Smooth muscle cell (in vitro differentiated cells): ENCODE results near the gene TMEM134. TPM values are rescaled to one million over a fixed set of nuclear protein-coding genes. Genes with fewer than 3 reads are reported as not detected.

ENCODE experiments used
- DNase-seq: peaks from one replicate; lab custom pipeline; 2025; ENCODE audit not compliant: unreplicated experiment; lab: John Stamatoyannopoulos, UW
- H2AFZ ChIP-seq: fragments of 200-600 bp; sonication (generic); 2 replicates; pipeline ENCODE4 v1.6.0; 2016; ENCODE audit warnings: antibody characterized with exemption, low read depth, mild to moderate bottlenecking
- H3F3A ChIP-seq: fragments of 200-600 bp; sonication (generic); 2 replicates; pipeline ENCODE4 v1.6.0; 2017; ENCODE audit warnings: antibody characterized with exemption, low read depth
- H3K27ac ChIP-seq: fragments of 200-600 bp; sonication (generic); 2 replicates; pipeline ENCODE4 v1.5.1; 2016; ENCODE audit warnings: low read depth, mild to moderate bottlenecking
- H3K27me3 ChIP-seq: fragments of 200-600 bp; sonication (generic); 2 replicates; pipeline ENCODE4 v1.6.1; 2016; ENCODE audit warnings: low read depth, mild to moderate bottlenecking
- H3K36me3 ChIP-seq: fragments of 200-600 bp; sonication (generic); 2 replicates; pipeline ENCODE4 v1.5.1; 2016; ENCODE audit warnings: low read depth
- H3K4me1 ChIP-seq: fragments of 200-600 bp; sonication (generic); 2 replicates; pipeline ENCODE4 v1.5.1; 2016; ENCODE audit warnings: low read depth
- H3K4me2 ChIP-seq: fragments of 200-600 bp; sonication (generic); 2 replicates; pipeline ENCODE4 v1.6.0; 2016; ENCODE audit warnings: mild to moderate bottlenecking
- H3K4me3 ChIP-seq: fragments of 200-600 bp; sonication (generic); 2 replicates; pipeline ENCODE4 v1.5.1; 2016; ENCODE audit warnings: mild to moderate bottlenecking
- H3K79me2 ChIP-seq: fragments of 200-600 bp; sonication (generic); 2 replicates; pipeline ENCODE4 v1.6.0; 2016; ENCODE audit warnings: low read depth, mild to moderate bottlenecking
- H3K9ac ChIP-seq: fragments of 200-600 bp; sonication (generic); 2 replicates; pipeline ENCODE4 v1.6.0; 2016; ENCODE audit warnings: low read depth
- H3K9me3 ChIP-seq: fragments of 200-600 bp; sonication (generic); replicated peaks from 2 replicates; pipeline ENCODE4 v1.5.1; 2016; ENCODE audit warnings: low read depth
- H4K20me1 ChIP-seq: fragments of 200-600 bp; sonication (generic); 2 replicates; pipeline ENCODE4 v1.6.0; 2016; ENCODE audit warnings: low read depth
- WGBS: methylation state at CpG from one replicate; pipeline ENCODE4 v1.1.7; 2016; ENCODE audit warnings: low lambda C conversion rate; 5-methylcytosine and 5-hydroxymethylcytosine counted together
- polyA plus RNA-seq: library from polyadenylated mRNA; unstranded; fragments of >200 nt; fragmentation: Nextera tagmentation; extraction: Ambion mirVana; gene quantifications from 2 replicates; pipeline ENCODE4 v1.2.1, GENCODE V29; 2016
- total RNA-seq: library from RNA; depleted of rRNA; stranded (reverse); fragments of >200 nt; gene quantifications from 2 replicates; pipeline ENCODE4 v1.2.3, GENCODE V29; 2014
- TF ChIP-seq, protein P1 (sequence below): fragments of 200-600 bp; sonication (generic); IDR thresholded peaks from 2 replicates; pipeline ENCODE4 v1.5.1; 2017; ENCODE audit warnings: borderline replicate concordance, mild to moderate bottlenecking, antibody characterized with exemption; ENCODE audit not compliant: insufficient read depth, poor library complexity, severe bottlenecking

Gene TMEM134
- total and polyA plus RNA-seq, 2 experiments from 2014 or later: 114 to 135 TPM

DNA sequence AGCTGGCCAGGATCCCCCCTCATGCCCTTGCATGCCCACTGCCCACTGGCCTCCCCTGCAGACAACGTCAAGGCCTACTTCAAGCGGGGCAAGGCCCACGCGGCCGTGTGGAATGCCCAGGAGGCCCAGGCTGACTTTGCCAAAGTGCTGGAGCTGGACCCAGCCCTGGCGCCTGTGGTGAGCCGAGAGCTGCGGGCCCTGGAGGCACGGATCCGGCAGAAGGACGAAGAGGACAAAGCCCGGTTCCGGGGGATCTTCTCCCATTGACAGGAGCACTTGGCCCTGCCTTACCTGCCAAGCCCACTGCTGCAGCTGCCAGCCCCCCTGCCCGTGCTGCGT is 21.6 kb upstream of the TMEM134 start:
- Histone ChIP-seq H3K27ac (no peak overlapping the region), H3K9me3 (no peaks in the 10 kb centered on the region), H3K9ac (no peak overlapping the region), H3K36me3 (no peaks in the 10 kb centered on the region), H3K27me3 (no peaks in the 10 kb centered on the region), H4K20me1 (no peaks in the 10 kb centered on the region), H3F3A (no peaks in the 10 kb centered on the region), H3K4me3 (no peak overlapping the region), H2AFZ (no peak overlapping the region), H3K4me1 (no peaks in the 10 kb centered on the region), H3K79me2 (no peaks in the 10 kb centered on the region), H3K4me2 (no peak overlapping the region)
- no peak for DNase-seq
- WGBS: 96% methylated on average over 15 of the region's 15 CpGs
- TF ChIP-seq, protein P1, sequence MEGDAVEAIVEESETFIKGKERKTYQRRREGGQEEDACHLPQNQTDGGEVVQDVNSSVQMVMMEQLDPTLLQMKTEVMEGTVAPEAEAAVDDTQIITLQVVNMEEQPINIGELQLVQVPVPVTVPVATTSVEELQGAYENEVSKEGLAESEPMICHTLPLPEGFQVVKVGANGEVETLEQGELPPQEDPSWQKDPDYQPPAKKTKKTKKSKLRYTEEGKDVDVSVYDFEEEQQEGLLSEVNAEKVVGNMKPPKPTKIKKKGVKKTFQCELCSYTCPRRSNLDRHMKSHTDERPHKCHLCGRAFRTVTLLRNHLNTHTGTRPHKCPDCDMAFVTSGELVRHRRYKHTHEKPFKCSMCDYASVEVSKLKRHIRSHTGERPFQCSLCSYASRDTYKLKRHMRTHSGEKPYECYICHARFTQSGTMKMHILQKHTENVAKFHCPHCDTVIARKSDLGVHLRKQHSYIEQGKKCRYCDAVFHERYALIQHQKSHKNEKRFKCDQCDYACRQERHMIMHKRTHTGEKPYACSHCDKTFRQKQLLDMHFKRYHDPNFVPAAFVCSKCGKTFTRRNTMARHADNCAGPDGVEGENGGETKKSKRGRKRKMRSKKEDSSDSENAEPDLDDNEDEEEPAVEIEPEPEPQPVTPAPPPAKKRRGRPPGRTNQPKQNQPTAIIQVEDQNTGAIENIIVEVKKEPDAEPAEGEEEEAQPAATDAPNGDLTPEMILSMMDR: no peak

DNA sequence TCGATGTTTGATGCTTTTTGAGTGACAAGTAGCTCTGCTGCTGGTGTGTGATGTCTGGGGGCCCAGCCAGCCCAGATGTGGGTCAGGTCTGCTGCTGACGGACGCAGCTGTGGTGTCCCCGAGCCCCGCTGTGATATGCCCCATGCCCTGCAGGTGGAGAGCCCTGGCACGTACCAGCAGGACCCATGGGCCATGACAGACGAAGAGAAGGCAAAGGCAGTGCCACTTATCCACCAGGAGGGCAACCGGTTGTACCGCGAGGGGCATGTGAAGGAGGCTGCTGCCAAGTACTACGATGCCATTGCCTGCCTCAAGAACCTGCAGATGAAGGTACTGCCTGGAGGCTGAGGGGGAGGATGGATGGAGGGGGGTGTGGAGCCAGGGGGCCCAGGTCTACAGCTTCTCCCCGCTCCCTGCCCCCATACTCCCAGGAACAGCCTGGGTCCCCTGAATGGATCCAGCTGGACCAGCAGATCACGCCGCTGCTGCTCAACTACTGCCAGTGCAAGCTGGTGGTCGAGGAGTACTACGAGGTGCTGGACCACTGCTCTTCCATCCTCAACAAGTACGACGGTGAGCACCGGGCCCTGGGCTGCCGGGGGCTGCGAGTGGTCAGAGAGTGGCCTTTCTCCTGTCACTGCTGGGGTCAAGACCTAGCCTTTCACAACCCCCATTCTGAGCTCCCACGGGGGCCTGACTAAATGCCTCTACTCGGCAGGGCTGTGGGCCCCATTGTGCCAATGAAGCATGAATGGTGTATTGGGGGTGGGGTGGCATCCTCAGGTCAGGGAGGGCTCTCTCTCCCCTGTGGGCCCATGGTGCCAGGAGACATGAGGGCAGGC is 21.1 kb upstream of the TMEM134 start:
- 94% methylated on average over 23 of the region's 23 CpGs for WGBS
- DNase-seq: no peak
- H3K79me2 ChIP-seq: no peaks in the 10 kb centered on the region
- no peak overlapping the region for H3K9ac ChIP-seq
- H3K27ac ChIP-seq: no peak overlapping the region
- H2AFZ ChIP-seq: no peak overlapping the region
- no peaks in the 10 kb centered on the region for H4K20me1 ChIP-seq
- H3K9me3 ChIP-seq: no peaks in the 10 kb centered on the region
- H3K27me3 ChIP-seq: no peaks in the 10 kb centered on the region
- no peak overlapping the region for H3K4me3 ChIP-seq
- H3K36me3 ChIP-seq: no peaks in the 10 kb centered on the region
- no peaks in the 10 kb centered on the region for H3K4me1 ChIP-seq
- no peaks in the 10 kb centered on the region for H3F3A ChIP-seq
- no peak overlapping the region for H3K4me2 ChIP-seq
- TF ChIP-seq, protein P1: no peak

- Histone ChIP-seq H3K9me3 (no peaks in the 10 kb centered on the region), H3K79me2 (no peaks in the 10 kb centered on the region), H3K4me1 (no peaks in the 10 kb centered on the region), H4K20me1 (no peaks in the 10 kb centered on the region), H3K27me3 (no peaks in the 10 kb centered on the region), H3K27ac (no peak overlapping the region), H2AFZ (no peak overlapping the region), H3K36me3 (no peaks in the 10 kb centered on the region), H3F3A (no peaks in the 10 kb centered on the region), H3K9ac (no peak overlapping the region), H3K4me2 (no peak overlapping the region), H3K4me3 (no peak overlapping the region)
- TF ChIP-seq, protein P1: no peak
- WGBS: 92% methylated on average over 23 of the region's 25 CpGs
- DNase-seq: no peak
Observed at GRCh38 chr11:67489203-67489884, 20.3 kb upstream of the TMEM134 start.
